T1000 (cell line): ENCODE data around the gene VPS26A.
A peak's percentile ranks its signal among the peaks of the same experiment; 100 is the strongest.
"Not testable (repeated sequence)": the region's sequence is repeated elsewhere in the genome, so short reads cannot be mapped to it uniquely, and the experiment has no call there.

Experiments
- DNase-seq: peaks from one replicate; lab custom pipeline; 2025; ENCODE audit warnings: mixed read lengths; lab: John Stamatoyannopoulos, UW

The VPS26A gene

DNA sequence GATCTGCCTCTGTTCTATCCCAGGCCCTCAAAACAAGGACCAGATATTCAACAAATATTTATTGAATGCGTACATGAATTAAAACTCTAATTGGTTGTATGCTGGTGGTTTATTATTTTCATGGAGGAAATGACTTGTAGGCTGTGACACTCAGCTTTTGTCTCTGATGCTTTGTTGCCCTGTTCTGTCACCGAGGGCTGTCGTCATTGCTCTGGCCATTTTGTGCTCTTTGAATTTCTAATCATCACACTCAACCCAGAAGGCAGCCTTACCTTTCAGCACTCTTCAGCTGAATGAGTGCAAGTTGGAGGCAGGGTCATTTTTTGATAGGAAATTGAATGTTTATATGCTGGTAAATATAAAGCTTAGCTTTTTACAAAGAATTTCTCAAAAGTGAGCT lies 21.5 kb upstream of the VPS26A start:
- DNase-seq = no peak

DNA sequence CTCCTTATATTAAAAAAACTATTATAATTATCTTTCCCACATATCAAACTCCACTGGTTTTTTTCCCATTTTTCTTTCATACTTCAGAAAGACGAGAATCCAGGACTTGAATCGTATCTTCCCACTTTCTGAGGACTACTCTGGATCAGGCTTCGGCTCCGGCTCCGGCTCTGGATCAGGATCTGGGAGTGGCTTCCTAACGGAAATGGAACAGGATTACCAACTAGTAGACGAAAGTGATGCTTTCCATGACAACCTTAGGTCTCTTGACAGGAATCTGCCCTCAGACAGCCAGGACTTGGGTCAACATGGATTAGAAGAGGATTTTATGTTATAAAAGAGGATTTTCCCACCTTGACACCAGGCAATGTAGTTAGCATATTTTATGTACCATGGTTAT lies 20.2 kb upstream of the VPS26A start:
- DNase-seq = no peak

DNA sequence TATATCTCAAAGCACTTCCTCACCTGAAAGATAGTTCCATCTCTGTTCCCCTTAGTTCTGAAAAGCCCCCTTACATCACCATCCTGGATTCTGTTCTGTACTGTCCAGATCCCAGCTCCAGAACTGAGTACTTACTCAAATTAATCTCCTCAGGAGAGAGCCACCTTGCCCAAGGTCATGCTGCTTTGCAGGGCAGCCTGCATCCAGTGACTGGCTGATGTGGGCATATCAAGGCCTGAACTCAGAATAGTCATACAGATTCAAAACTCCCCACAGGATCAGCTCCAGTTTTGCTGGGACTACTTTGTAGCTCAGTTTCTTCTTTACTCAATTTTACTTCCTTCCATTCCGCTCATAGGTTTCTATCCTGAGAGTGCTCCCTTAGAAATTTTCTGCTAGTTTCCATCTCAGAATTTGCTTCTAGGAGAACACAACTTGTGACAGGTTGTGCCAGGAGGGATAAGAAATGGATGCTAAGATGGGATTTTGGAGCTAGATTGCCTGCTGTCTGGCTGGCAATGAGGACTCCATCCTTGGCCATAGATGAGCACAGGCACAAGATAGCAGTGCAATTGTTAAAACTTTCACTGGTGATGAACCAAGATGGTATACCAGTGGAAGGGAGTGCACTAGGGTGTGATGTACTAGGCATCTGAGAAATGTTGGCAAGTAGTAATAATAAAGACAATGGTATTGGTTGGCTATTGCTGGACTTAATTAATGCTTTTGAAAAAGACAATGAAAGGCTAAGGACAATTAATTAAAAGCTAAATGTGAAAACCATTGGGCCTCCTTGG lies 18.8 kb upstream of the VPS26A start:
- no peak for DNase-seq

DNA sequence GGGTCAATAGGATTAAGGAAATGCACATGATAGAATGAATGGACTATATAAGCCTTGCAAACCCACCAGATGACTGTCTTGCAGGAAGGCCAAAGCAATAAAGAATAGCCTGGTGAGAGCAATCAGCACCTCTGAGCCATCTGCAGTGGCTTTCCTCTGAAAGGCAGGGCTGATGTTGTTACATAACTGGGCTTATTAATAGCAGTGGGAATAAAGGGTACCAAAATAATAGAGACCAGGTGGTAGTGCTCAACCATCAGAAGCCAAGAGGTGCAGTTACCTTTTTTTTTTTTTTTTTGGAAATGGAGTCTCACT lies 16.8 kb upstream of the VPS26A start:
- DNase-seq = no peak

DNA sequence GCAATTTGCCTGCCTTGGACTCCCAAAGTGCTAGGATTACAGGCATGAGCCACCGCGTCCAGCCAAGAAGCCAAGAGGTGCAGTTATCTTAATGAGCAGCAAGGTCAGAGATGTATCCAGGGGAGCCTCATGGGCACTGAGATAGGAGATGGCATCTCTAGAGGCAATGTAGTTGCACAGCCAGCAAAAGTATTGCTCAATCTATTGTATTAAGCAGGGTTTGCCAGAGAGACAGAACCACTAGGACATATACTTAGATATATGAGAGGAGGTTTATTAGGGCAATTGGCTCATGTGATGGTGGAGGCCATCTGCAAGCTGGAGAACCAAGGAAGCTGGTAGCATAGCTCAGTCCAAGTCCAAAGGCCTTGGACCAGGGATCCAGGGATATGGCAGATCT lies 16.3 kb upstream of the VPS26A start:
- no peak for DNase-seq

DNA sequence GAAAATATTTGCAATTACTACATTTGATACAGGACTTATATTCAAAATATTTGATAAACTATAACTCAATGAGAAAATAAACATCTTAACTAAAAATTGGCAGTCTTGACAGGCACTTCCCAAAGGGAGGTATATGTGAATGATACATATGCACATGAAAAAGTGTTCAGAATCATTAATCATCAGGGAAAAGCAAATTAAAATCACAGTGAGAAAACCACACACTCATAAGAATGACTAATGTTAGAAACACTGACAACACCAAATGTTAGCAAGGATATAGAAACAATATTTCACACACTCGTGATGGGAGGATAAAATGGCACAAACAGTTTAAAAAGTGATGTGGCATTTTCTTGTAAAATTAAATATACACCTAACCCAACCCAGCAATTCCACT lies 4.1 kb upstream of the VPS26A start:
- DNase-seq = no peak

DNA sequence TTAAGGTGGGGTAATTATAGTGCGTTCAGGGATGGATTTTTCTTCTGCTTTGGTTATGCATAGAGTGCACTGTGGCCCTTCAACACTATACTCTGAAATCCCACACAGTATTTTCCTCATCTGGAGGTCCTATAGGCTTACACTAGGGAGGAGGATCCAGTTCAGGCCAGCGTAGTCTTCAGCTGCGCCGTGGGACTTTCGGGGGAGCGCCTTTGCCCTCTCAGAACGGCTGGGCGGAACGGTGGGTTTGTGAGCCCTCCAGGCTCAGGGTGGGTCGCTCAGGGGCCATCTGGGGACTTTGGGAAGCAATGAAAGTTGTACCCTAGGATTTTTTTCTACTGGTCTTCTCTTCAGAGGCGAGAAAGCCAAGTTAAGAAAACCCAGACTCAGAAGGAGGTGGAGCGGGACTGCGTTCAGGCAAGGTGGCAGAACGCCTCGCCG lies 652 bp upstream of the VPS26A start:
- DNase-seq = no peak

DNA sequence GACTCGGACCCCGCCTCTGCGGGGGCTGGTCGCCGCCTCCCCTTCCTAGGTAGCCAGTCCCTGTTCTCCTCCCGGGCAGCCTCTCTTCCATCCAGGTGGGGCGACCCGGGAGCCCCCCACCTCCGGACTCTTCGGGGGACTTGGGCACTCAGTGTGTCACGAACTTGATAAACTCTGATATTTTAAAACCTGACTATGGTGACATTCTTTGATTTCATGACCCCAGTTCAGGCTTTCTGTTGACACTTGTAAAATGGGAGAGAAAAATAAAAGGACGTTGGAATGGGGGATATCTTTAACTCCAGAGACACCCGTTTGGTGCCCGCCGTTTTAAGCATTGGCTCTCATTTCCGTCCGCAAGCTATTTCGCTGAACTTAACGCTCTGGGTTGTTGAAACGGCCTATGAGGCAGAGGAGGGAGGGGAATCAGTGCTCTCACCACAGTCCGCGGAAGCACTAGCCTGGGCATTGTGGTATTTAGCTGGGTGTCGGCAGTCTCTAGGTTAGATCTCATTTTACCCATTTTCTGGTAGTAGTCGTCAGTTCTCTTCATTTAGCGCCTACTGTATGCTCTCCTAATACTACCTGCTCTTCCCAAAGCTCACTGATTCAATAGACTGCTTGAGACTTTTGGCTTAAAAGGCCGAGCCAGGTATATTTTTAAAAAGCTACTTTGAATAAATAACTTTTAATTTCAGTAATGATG lies 738 bp downstream of the VPS26A start:
- no peak for DNase-seq

DNA sequence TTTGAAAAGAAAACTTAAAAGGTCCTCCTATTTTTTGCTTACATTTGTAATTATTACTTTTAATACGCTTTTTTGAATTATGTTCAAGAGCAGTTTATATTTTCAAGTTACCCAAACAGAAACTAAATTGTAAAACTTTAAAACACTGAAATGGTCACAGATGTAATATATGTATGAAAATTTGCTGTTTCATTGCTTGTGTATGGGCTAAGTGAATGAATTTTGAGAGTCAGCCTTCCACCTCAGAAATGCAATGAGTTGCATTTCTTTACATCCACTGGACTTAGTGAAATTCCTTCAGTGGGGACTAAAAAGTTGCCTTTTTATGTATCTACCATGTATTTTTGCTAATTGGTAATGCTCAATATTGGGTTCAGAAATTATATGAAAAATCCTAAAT lies 1.6 kb downstream of the VPS26A start:
- no peak for DNase-seq

DNA sequence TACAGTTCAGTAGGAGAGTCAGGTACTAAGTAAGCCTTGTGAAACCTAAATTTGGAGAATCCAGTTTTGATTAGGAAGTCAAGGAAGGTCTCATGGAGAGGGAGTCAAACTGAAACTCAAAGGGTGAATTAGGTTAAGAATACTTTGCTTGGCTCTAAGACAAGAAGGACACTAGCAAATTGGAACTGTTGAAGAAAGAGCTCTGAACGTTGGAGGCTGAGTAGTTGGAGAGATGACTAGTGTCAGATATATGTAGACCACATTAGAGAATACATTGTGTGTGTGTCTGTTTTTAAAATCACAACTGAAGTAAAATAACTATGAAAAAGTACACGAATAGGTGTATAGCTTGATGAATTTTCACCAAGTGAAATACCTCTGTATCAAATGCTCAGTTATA lies 6.3 kb downstream of the VPS26A start:
- DNase-seq = no peak

DNA sequence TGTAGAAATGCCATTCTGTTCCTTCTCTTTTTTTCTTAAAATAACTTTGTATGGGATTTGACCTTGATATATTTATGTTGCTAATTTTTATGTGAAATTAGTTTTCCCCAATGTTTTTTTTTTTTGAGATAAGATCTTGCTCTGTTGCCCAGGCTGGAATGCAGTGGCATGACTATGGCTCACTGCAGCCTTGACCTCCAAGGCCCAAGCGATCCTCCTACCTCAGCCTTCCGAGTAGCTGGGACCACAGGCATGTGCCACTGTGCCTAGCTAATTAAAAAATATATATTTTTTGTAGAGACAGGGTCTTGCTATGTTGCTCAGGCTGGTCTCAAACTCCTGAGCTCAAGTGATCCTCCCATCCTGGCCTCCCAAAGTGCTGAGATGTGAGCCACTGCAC lies 16.0 kb downstream of the VPS26A start:
- no peak for DNase-seq

DNA sequence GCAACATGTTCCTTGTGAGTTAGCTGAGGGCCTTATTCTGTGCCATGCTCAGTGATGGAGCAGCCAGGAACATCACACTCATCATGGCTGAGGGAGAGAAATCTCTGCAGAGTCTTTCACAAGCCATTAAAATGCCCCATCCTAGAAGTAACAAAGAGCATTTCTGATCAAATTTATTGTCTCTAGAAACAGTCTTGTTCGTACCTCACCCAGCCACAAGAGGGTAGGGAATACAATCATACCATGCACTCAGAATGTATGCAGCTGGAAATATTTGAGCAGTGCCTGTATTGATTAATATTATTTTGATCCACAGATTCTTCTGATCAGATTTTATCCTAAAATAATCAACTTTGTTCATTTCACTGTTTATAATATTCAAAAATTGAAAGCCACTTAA lies 17.3 kb downstream of the VPS26A start:
- DNase-seq = no peak

DNA sequence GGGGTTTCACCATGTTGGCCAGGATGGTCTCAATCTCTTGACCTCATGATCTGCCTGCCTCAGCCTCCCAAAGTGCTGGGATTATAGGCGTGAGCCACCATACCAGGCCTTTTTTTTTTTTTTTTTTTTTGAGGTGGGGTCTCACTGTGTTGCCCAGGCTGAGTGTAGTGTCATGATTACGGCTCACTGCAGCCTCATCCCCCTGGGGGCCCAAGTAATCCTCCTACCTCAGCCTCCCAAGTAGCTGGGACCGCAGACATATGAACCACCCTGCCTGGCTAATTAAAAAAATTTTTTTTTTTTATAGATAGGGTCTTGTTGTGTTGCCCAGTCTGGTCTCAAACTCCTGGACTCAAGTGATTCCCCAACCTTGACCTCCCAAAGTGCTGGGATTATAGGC lies 18.1 kb downstream of the VPS26A start:
- not testable (repeated sequence) for DNase-seq

DNA sequence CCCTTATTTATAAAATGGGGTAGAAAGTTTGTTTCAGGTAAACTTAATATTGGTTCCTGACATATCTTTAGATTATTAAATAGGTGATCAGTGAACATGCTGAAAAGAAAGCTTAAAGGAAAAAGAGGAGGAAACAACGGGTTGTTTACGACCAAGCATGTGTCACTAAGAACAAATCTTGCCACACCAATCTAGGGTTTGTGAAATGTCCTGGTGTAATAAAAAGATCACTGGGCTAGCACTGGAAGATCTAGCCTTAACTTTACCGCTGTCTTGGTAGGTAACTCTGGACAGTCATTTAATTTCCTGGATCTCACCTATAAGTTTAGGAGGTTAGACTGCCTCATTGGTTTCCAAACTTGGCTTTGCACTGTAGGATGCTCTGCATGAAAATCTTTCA lies 19.0 kb downstream of the VPS26A start:
- DNase-seq = no peak

DNA sequence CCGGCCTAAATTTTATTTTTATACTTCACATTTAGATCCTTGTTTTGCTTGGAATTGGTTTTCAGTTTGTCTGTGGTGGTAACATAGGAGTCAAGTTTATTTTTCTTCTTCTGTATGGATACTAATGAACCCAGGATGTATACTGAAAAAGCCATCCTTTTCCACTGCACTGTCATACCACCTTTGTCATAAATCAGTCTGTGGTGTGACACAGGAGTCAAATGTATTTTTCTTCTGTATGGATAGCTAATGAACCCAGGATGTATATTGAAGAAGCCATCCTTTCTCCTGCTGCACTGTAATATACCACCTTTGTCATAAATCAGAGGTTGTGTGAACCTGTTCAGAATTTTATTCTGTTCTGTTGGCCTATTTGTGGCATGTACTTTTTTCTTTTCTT lies 21.4 kb downstream of the VPS26A start:
- DNase-seq = no peak

DNA sequence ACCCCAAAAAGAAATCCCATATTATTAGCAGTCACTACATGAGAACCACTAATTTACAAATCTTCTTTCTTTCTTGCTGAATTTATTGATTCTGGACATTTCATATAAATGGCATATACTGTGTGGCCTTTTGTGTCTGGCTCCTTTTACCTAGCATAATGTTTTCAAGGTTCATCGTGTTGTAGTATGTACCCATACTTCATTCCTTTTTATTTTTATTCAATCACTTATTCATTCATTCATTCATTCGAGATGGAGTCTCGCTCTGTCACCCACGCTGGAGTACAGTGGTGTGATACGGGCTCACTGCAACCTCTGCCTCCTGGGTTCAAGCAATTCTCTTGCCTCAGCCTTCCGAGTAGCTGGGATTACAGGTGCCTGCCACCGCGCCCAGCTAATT lies 21.9 kb downstream of the VPS26A start:
- DNase-seq = no peak

DNA sequence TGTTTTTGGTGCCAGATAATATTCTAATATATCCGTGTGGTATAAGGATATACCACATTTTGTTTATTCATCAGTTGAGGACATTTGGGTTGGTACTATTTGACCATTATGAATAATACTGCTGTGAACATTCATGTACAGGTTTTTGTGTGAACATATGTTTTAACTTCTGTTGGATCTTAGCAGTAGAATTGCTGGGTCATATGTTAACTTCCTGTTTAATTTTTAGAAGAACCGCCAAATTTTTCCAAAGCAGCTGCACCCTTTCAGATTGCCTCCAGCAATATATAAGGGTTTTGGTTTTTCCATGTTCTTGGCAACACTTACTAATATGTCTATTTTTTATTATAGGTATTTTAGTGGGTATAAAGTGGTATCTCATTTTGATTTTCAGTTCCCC lies 22.8 kb downstream of the VPS26A start:
- no peak for DNase-seq

DNA sequence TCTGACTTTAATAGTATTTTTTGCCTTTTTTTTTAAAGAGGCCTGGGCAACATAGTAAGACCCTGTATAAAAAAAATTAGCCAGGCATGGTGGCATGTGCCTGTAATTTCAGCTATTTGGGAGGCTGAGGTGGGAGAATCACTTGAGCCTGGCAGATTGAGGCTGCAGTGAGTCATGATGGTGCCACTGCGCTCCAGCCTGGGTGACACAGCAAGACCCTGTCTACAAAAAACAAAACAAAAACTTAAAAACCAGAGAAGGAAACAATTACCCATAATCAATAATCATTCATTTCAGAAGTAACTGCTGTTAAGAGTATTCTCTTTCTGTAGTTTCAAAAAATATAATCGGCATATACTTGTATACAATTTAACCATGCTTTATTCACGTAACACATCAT lies 28.0 kb downstream of the VPS26A start:
- no peak for DNase-seq

DNA sequence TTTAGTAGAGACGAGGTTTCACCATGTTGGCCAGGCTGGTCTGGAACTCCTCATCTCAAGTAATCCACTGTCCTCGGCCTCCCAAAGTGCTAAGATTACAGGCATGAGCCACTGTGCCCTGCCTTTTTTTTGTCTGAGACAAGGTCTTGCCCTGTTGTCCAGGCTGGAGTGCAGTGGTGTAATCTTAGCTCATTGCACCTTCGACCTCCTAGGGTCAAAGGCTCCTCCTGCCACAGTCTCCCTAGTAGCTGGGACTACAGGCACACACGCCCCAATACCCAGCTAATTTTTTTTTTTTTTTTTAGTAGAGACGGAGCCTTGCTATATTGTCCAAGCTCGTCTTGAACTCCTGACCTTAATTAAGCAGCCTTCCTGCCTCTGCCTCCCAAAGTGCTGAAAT lies 29.2 kb downstream of the VPS26A start:
- DNase-seq = no peak

DNA sequence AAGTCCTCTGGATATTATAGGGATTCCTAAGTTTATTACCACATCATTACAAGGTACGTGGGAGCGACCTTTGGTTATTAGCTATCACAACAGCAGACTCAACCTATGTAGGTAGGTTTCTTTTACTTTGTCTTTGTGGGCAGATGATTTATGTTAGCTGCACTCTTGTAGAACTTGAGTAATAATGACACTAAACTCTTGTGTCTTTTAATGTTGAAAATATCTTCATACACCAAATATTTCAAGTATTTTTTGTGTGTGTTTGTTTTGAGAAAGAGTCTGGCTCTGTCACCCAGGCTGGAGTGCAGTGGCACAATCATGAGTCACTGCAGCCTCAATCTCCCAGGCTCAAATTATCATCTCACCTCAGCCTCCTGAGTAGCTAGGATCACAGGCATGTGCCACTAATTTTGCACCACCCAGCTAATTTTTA lies 36.8 kb downstream of the VPS26A start:
- DNase-seq = peak; percentile 17

DNA sequence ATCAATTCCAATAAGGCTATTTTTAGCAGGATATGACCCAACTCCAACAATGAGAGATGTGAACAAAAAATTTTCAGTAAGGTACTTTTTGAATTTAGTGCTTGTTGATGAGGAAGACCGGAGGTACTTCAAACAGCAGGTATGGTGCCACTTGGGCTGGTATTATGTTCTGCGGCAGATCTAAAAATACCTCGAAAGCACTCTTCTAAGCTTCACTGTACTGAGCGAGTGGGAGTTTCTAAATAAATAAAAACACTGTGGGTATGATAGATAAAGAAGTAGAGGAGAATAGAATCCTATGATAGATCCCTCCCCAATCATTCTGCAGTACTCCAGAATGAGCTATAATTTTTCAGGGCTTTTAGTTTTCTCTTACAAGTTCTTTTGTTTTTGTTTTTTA lies 44.5 kb downstream of the VPS26A start:
- no peak for DNase-seq

DNA sequence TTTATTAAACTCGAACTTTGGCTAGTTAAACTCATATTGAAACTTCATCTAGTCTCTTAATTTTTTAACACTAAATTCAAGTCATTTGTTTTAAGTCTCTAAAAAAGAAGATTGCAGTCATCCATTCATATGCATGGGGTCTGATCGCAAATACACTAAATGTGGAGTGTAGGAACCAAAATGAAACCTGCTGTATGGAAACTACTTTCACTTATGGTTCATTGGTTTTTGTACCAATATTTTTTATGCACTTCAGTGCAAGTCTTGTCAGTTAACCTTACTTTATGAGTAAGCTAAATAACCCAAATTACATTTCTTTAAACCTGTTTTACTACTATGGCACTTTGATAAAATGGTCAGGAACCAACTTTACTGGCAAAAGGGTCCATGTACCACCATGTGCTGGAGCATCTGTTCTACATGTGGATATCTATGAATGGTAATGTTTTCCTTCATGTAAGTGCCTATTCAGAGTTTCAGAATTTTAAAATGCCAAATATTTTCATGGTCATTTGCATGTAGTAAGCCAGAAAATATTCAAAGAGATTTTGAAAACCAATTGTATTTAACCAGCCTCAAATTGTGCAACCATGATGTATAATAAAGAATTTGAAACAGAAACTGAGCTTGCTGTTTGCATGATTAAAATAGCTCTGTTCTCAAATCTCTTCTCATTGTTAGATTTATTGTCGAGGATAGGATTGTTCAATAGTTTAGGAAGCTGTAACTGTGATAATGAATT lies 48.4 kb downstream of the VPS26A start:
- DNase-seq = no peak

DNA sequence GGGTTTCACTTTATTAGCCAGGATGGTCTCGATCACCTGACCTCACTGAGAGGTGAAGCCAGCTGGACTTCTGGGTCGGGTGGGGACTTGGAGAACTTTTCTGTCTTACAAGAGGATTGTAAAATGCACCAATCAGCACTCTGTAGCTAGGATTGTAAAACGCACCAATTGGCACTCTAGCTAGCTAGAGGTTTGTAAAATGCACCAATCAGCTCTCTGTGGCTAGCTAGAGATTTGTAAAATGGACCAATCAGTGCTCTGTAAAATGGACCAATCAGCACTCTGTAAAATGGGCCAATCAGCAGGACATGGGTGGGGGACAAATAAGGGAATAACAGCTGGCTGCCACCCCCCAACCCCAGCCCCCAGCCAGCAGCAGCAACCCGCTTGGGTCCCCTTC lies 51.3 kb downstream of the VPS26A start:
- not testable (repeated sequence) for DNase-seq
